C4-2B (cell line): ENCODE results near the gene SUCLG1.

Source experiments
- H3K27ac ChIP-seq: fragments of 450-650 bp; 2 replicates; pipeline ENCODE4 v1.5.1; 2017
- CTCF ChIP-seq: fragments of 450-650 bp; conservative IDR thresholded peaks from 2 replicates; pipeline ENCODE4 v1.5.1; 2017; ENCODE audit warnings: mild to moderate bottlenecking
- ZFX ChIP-seq: fragments of 450-650 bp; IDR thresholded peaks from 2 replicates; pipeline ENCODE4 v1.6.1; 2017

SUCLG1 gene

DNA sequence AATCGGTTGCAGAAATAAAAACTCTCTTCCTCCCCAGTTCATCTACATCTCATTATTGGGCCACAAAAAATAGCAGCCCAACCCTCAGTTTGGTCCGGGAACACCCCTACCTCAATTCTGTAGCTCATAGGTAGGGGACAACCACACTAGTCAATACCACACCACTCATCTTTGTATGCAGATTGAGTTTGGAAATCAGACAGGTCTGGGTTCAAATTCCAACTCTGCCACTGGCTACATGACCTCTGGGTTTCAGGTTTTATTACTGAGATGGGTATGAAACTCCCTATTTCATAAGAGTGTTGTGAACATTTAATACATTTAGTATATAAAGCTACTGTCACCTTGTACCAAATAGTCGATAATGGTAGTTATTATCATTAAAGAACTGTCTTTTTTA is 2.2 kb upstream of the SUCLG1 start:
- TF ChIP-seq ZFX: no peak
- TF ChIP-seq CTCF: no peak
- no peak overlapping the region for H3K27ac ChIP-seq

- no peak overlapping the region for H3K27ac ChIP-seq
- TF ChIP-seq CTCF (no peak), ZFX (no peak)
Observed at GRCh38 chr2:84460670-84461069, 1.6 kb upstream of the SUCLG1 start.

GRCh38 chr2:84459944-84460429 is 907 bp upstream of the SUCLG1 start:
- TF ChIP-seq CTCF: no peak
- no peak for TF ChIP-seq ZFX
- H3K27ac ChIP-seq: peak overlapping the region; percentile 93

DNA sequence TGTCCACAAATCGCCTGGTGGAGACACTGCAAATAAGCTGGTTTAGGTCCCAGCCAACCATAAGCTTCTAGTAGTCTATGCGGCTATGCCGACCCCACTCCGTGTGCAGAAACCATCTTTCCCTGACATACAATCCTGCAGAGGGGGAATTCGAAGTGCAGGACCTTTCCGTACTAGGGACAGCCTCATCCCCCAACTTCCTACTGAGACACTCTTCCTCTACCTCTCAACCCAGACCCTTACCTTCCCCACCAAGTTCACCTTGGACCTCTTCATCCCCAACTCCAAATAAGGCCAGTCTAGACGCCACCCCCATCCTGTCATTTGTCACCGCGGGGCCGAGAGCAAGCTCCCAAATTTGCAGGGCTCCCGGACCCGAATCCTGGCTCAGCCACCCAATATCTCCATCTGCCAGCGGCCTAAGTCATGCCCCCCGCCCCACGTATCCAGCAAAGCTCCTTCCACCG is 496 bp downstream of the SUCLG1 start:
- peak overlapping the region; percentile 93 for H3K27ac ChIP-seq
- TF ChIP-seq ZFX: no peak
- no peak for TF ChIP-seq CTCF

DNA sequence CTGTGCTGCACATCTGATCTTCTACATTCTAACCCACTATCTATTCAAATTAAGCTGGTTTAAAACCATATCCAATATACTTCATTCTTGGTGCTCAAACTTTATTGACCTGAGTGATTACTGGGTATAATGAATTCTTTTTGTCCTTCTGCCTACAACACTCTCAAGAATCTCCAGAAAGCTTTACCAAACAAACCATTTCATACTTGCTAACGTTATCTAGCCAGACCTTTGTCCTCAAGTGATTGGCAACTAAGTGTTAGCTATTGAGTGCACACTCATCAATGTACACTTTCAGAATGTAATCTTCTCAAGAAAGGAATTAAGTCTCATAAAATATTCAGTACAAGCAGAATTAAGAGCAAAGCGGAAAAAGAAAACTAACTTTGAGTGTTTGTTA is 1.4 kb downstream of the SUCLG1 start:
- H3K27ac ChIP-seq: no peak overlapping the region
- no peak for TF ChIP-seq CTCF
- TF ChIP-seq ZFX: no peak

- no peak for TF ChIP-seq ZFX
- no peak overlapping the region for H3K27ac ChIP-seq
Observed at GRCh38 chr2:84456156-84456555, 2.9 kb downstream of the SUCLG1 start.

GRCh38 chr2:84454581-84454980 is 4.5 kb downstream of the SUCLG1 start:
- no peak for TF ChIP-seq CTCF
- TF ChIP-seq ZFX: no peak
- no peak overlapping the region for H3K27ac ChIP-seq

- H3K27ac ChIP-seq: no peak overlapping the region
- no peak for TF ChIP-seq CTCF
- no peak for TF ChIP-seq ZFX
Observed at GRCh38 chr2:84452624-84453023, 6.5 kb downstream of the SUCLG1 start.
